Measurements from ENCODE around the gene SDHAF2.

Gene SDHAF2

GRCh38 chr11:61416941-61417340 is 13.0 kb upstream of the SDHAF2 start (continued):
- TF ChIP-seq PATZ1 (CRISPR knock-in tag; IDR thresholded peaks at IDR 0.05; ENCODE audit: borderline replicate concordance) (no peak), ZNF565 (CRISPR knock-in tag; conservative IDR thresholded peaks at IDR 0.05; ENCODE audit: low read depth) (no peak), ZC3H10 (CRISPR knock-in tag; IDR thresholded peaks at IDR 0.05) (no peak)

DNA sequence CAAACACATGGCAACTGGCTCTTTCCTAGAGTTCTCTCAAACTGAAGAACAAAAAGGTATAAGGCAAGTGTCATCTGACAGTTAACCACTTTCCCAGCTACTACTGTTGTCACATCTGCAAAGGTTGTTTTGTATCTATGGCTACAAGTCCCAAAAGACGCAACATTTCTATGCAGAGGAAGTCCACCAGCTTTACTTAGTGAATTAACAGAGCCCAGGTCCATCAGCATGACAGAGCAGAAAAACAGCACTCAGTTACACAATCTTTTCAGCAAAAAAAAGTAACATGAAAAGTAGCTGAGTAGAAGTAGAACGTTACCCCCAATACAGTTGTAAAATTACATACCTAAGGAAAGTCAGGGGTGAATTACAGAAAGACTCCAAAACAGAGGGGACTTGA is 12.3 kb upstream of the SDHAF2 start:
- no peak for ATAC-seq
- TF ChIP-seq TCF4 (CRISPR knock-in tag; IDR thresholded peaks at IDR 0.05; ENCODE audit: borderline replicate concordance) = no peak
- TF ChIP-seq ESRRG (CRISPR knock-in tag; IDR thresholded peaks at IDR 0.05) = no peak
- TF ChIP-seq, protein P1, sequence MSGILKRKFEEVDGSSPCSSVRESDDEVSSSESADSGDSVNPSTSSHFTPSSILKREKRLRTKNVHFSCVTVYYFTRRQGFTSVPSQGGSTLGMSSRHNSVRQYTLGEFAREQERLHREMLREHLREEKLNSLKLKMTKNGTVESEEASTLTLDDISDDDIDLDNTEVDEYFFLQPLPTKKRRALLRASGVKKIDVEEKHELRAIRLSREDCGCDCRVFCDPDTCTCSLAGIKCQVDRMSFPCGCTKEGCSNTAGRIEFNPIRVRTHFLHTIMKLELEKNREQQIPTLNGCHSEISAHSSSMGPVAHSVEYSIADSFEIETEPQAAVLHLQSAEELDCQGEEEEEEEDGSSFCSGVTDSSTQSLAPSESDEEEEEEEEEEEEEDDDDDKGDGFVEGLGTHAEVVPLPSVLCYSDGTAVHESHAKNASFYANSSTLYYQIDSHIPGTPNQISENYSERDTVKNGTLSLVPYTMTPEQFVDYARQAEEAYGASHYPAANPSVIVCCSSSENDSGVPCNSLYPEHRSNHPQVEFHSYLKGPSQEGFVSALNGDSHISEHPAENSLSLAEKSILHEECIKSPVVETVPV (CRISPR knock-in tag; IDR thresholded peaks at IDR 0.05) = no peak
- TF ChIP-seq ISL1 (CRISPR knock-in tag; IDR thresholded peaks at IDR 0.05) = no peak
- no peak for TF ChIP-seq TOX (CRISPR knock-in tag; IDR thresholded peaks at IDR 0.05; ENCODE audit: borderline replicate concordance)
- TF ChIP-seq ZC3H10 (CRISPR knock-in tag; IDR thresholded peaks at IDR 0.05) = no peak
- no peak for TF ChIP-seq RARB (CRISPR knock-in tag; IDR thresholded peaks at IDR 0.05)

GRCh38 chr11:61418136-61418535 is 11.8 kb upstream of the SDHAF2 start:
- no peak for ATAC-seq
- TF ChIP-seq, protein P1 (CRISPR knock-in tag; IDR thresholded peaks at IDR 0.05) = no peak
- TF ChIP-seq TOX (CRISPR knock-in tag; IDR thresholded peaks at IDR 0.05; ENCODE audit: borderline replicate concordance) = no peak
- TF ChIP-seq GLIS3 (CRISPR knock-in tag; IDR thresholded peaks at IDR 0.05) = no peak
- no peak for TF ChIP-seq ZNF8 (CRISPR knock-in tag; IDR thresholded peaks at IDR 0.05)
- TF ChIP-seq ZC3H10 (CRISPR knock-in tag; IDR thresholded peaks at IDR 0.05) = no peak
- TF ChIP-seq BACH2 (CRISPR knock-in tag; IDR thresholded peaks at IDR 0.05; ENCODE audit: borderline replicate concordance) = no peak
- no peak for TF ChIP-seq ISL1 (CRISPR knock-in tag; IDR thresholded peaks at IDR 0.05)
- no peak for TF ChIP-seq SNAI2 (CRISPR knock-in tag; IDR thresholded peaks at IDR 0.05)
- TF ChIP-seq ZFP30 (CRISPR knock-in tag; IDR thresholded peaks at IDR 0.05) = no peak
- no peak for TF ChIP-seq ZNF70 (CRISPR knock-in tag; IDR thresholded peaks at IDR 0.05)
- no peak for TF ChIP-seq OSR1 (CRISPR knock-in tag; IDR thresholded peaks at IDR 0.05)
- TF ChIP-seq CREB5 (CRISPR knock-in tag; IDR thresholded peaks at IDR 0.05; ENCODE audit: low read depth) = no peak
- TF ChIP-seq PPARA (CRISPR knock-in tag; IDR thresholded peaks at IDR 0.05; ENCODE audit: borderline replicate concordance) = no peak
- no peak for TF ChIP-seq PATZ1 (CRISPR knock-in tag; IDR thresholded peaks at IDR 0.05; ENCODE audit: borderline replicate concordance)

DNA sequence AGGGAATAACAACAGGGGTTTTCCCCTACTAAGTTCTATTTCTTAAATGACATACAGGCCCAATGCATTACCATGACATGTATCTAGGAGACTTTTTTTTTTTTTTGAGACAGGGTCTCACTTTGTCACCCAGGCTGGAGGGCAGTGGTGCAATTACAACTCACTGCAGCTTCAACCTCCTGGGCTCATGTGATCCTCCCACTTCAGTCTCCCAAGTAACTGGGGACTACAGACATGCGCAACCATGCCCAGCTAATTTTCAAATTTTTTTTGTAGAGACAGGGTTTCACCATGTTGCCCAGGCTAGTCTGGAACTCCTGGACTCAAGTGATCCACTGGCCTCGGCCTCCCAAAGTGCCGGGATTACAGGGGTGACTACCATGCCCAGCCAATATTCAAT is 7.7 kb upstream of the SDHAF2 start:
- ATAC-seq = no peak
- TF ChIP-seq ZC3H10 (CRISPR knock-in tag; IDR thresholded peaks at IDR 0.05) (no peak), TSHZ2 (CRISPR knock-in tag; IDR thresholded peaks at IDR 0.05) (no peak), ZFP30 (CRISPR knock-in tag; IDR thresholded peaks at IDR 0.05) (no peak), ISL1 (CRISPR knock-in tag; IDR thresholded peaks at IDR 0.05) (no peak), PATZ1 (CRISPR knock-in tag; IDR thresholded peaks at IDR 0.05; ENCODE audit: borderline replicate concordance) (no peak), PPARA (CRISPR knock-in tag; IDR thresholded peaks at IDR 0.05; ENCODE audit: borderline replicate concordance) (no peak), POU6F1 (CRISPR knock-in tag; IDR thresholded peaks at IDR 0.05; ENCODE audit: borderline replicate concordance, low read depth) (no peak), ZNF565 (CRISPR knock-in tag; conservative IDR thresholded peaks at IDR 0.05; ENCODE audit: low read depth) (no peak)

All from SK-N-SH treated with all-trans-retinoic acid at 6 μM for 48 hours (cell line).